Thyroid gland (tissue), 4 donors: ENCODE measurements around the gene DISC1.

Source experiments
- CTCF ChIP-seq, 6 experiments: fragments of 200-600 bp in 3 of 6; fragments of 450-650 bp in 3 of 6; sonication (generic) in 3 of 6; IDR thresholded peaks; one replicate each; pipeline ENCODE4 v1.5.1; 2016 to 2019; ENCODE audit warnings: antibody characterized with exemption in 6 of 6, mild to moderate bottlenecking in 2 of 6, inconsistent platforms in 1 of 6, moderate library complexity in 1 of 6
- POLR2A ChIP-seq, 2 donors: fragments of 450-650 bp; IDR thresholded peaks; one replicate each; pipeline ENCODE4 v1.6.1; 2017; ENCODE audit warnings: antibody characterized with exemption in 2 of 2, mild to moderate bottlenecking in 2 of 2, moderate library complexity in 1 of 2

- no peak for TF ChIP-seq POLR2A (IDR thresholded peaks at IDR 0.05)
- TF ChIP-seq CTCF (IDR thresholded peaks at IDR 0.05), result no peak
Measured at GRCh38 chr1:231869364-231869763, 242.8 kb downstream of the DISC1 start.
